ENCODE results near the gene ZMYND15. TPM values are rescaled to one million over a fixed set of nuclear protein-coding genes. Genes with fewer than 3 reads are reported as not detected.

The ZMYND15 gene
- total RNA-seq, 1 donor from 2014 or later = not detected

GRCh38 chr17:4786106-4786511 is 46.5 kb downstream of the ZMYND15 start, which contains the start of gene VMO1:
Gene VMO1 (minus strand): TSS chr17:4786364. CDS start chr17:4786352, 12 bp downstream.
- Histone ChIP-seq H3K9me3 (no peaks in the 10 kb centered on the region), H3K4me3 (peak within 1 kb of the TSS; percentile 38 to 53), H3K27me3 (no peaks in the 10 kb centered on the region), H3K4me1 (peaks cover 9 to 31% of the 10 kb centered on the region in 2 donors), H3K36me3 (no peaks in the 10 kb centered on the region), H3K27ac (no peak within 1 kb of the TSS)
- no peak for TF ChIP-seq CTCF (IDR thresholded peaks at IDR 0.05)
- intact Hi-C loops (cut with DNase I) = loop anchor here (5.0 kb wide), 1 partner anchor 54 kb away; the partner anchor contains the start of gene MED11
- peak in 1 of 2 donors; percentile 69 for DNase-seq (ENCODE audit: low spot score in 2 of 2)

GRCh38 chr17:4786516-4786915 is 46.9 kb downstream of the ZMYND15 start:
- Histone ChIP-seq H3K4me1 (peaks cover 9 to 31% of the 10 kb centered on the region in 2 donors), H3K9me3 (no peaks in the 10 kb centered on the region), H3K36me3 (no peaks in the 10 kb centered on the region), H3K4me3 (peak overlapping the region; percentile 38 to 53), H3K27ac (no peak overlapping the region), H3K27me3 (no peaks in the 10 kb centered on the region)
- no peak for TF ChIP-seq CTCF (IDR thresholded peaks at IDR 0.05)
- no peak for DNase-seq (ENCODE audit: low spot score in 2 of 2)
- intact Hi-C loops (cut with DNase I) = loop anchor here (5.0 kb wide), 1 partner anchor 54 kb away; the partner anchor contains the start of gene MED11

DNA sequence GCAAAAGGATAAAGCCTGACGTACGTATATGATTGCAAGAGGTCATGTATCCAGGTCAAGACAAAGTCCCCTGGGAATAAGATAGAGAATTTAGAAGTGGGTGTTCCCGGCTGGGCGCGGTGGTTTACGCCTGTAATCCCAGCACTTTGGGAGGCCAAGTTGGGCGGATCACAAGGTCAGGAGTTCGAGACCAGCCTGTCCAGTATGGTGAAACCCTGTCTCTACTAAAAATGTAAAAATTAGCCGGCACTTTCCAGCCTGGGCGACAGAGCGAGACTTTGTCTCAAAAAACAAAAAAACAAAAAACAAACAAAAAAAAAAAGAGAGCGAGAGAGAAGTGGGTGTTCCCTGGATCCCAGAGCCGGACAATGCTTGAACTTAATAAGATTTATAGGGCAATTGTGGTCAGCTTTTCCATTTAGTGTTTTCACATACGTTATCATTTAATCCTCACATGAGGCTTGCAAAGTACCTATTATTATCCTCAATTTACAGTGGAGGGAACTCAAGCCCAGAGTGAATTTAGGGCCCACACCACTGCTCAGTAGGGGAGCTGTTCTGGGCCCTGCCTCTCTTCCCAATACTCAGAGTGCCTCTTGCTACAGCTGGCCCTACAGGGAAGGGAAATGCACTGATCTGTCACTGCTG is 48.6 kb downstream of the ZMYND15 start:
- Histone ChIP-seq H3K4me3 (peak overlapping the region in 1 of 2 donors; percentile 85), H3K27ac (no peak overlapping the region), H3K27me3 (no peaks in the 10 kb centered on the region), H3K4me1 (peaks cover 9 to 31% of the 10 kb centered on the region in 2 donors), H3K9me3 (no peaks in the 10 kb centered on the region), H3K36me3 (no peaks in the 10 kb centered on the region)
- intact Hi-C loops (cut with DNase I) = loop anchor here (5.0 kb wide), 1 partner anchor 56 kb away; the partner anchor contains the start of gene MED11
- no peak for DNase-seq (ENCODE audit: low spot score in 2 of 2)
- no peak for TF ChIP-seq CTCF (IDR thresholded peaks at IDR 0.05)

DNA sequence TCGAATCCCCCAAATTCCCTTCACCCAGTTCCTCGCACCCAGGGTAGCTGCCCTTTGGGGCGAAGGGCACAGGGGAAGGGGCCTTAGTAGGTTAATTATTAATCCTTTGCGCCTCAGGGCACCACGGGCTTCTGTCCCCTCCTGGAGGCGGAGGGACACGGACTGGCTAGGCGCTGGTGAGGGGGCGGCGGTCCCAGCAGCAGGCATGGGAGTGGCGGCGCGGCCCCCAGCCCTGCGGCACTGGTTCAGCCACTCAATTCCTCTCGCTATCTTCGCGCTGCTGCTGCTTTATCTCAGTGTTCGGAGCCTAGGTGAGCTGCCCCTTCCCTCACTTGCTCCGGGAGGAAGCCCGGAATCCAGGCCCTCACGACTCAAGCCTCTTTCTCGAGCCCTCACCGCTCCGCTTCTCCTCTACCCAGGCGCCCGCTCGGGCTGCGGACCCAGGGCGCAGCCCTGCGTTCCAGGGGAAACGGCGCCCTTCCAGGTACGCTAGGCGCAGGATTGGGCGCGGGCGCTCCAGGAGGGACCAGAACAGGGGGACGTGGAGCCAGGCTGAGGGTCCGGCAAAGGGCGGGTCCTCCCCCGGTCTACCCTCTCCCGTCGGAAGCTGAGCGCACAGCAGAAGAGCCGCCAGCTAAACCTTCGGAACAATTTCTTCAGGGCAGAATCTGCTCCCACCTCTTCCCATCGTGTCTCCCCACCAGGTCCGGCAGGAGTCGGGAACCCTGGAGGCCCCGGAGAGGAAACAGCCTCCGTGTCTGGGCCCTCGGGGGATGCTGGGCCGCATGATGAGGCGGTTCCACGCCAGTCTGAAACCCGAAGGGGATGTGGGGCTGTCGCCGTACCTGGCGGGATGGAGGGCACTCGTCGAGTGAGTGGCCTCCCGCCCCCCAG is 49.4 kb downstream of the ZMYND15 start, which contains the start of gene GLTPD2:
Gene GLTPD2, plus strand, starts transcription at position 158 of the 894 bp plus-strand sequence. Its CDS starts 48 bp downstream, at position 206.
- no peak for TF ChIP-seq CTCF (IDR thresholded peaks at IDR 0.05)
- no peaks in the 10 kb centered on the region for H3K27me3 ChIP-seq
- H3K27ac ChIP-seq = peak within 1 kb of the TSS; percentile 94 to 96
- peak within 1 kb of the TSS; percentile 79 to 85 for H3K4me3 ChIP-seq
- H3K36me3 ChIP-seq = no peaks in the 10 kb centered on the region
- no peak for DNase-seq (ENCODE audit: low spot score in 2 of 2)
- no peaks in the 10 kb centered on the region for H3K9me3 ChIP-seq
- peaks cover 9 to 31% of the 10 kb centered on the region in 2 donors for H3K4me1 ChIP-seq
- intact Hi-C loops (cut with DNase I) = loop anchor here (5.0 kb wide), 1 partner anchor 57 kb away; the partner anchor contains the start of gene MED11

DNA sequence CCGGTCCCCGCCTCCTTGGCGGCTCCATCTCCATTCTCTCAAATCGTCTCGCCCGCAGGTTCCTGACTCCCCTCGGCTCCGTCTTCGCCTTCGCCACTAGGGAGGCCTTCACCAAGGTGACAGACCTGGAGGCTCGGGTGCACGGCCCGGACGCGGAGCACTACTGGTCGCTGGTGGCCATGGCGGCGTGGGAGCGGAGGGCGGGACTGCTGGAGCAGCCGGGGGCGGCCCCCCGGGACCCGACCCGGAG is 50.0 kb downstream of the ZMYND15 start:
- Histone ChIP-seq H3K27ac (peak overlapping the region; percentile 94 to 96), H3K27me3 (no peaks in the 10 kb centered on the region), H3K9me3 (no peaks in the 10 kb centered on the region), H3K4me1 (peaks cover 9 to 31% of the 10 kb centered on the region in 2 donors), H3K36me3 (no peaks in the 10 kb centered on the region), H3K4me3 (peak overlapping the region; percentile 79 to 85)
- intact Hi-C loops (cut with DNase I) = loop anchor here (5.0 kb wide), 1 partner anchor 57 kb away; the partner anchor contains the start of gene MED11
- TF ChIP-seq CTCF (IDR thresholded peaks at IDR 0.05) = no peak
- no peak for DNase-seq (ENCODE audit: low spot score in 2 of 2)
